CD4-positive, alpha-beta T cell (primary cell): ENCODE data around the gene IRS1. TPM values are rescaled to one million over a fixed set of nuclear protein-coding genes. Genes with fewer than 3 reads are reported as not detected.

Experiments used
- ATAC-seq: fragments of 200-7000 bp; cut with Tn5 transposase; one replicate; pipeline ENCODE4 v1.10.0; 2022; ENCODE audit warnings: mild to moderate bottlenecking; ENCODE audit not compliant: poor library complexity
- CTCF ChIA-PET: fragments of 350-600 bp; sonication (Branson Sonifier 250); formaldehyde crosslinking; loops from one replicate; lab custom pipeline; 2021; ENCODE audit warnings: antibody characterized with exemption, inconsistent platforms; lab: Charles Lee
- POLR2A ChIA-PET: fragments of 350-600 bp; sonication (Branson Sonifier 250); formaldehyde crosslinking; loops from one replicate; lab custom pipeline; 2021; ENCODE audit warnings: antibody characterized with exemption, inconsistent platforms; lab: Charles Lee
- DNase-seq, 14 experiments: peaks; one replicate each; pipeline ENCODE4 v3.0.0-alpha.2; 2013 to 2020; ENCODE audit warnings: mixed read lengths in 2 of 14
- H3K27ac ChIP-seq, 2 donors: one replicate each; pipeline versions ENCODE4 v1.5.1 to v1.7.0; 2013; ENCODE audit warnings: low read length in 2 of 2, low read depth in 1 of 2, mild to moderate bottlenecking in 1 of 2
- H3K27me3 ChIP-seq, 2 experiments: 1 replicate in 1 of 2; 2 replicates in 1 of 2; pipeline versions ENCODE4 v1.6.1 to v1.7.0; 2013; ENCODE audit warnings: low read length in 2 of 2, control low read depth in 1 of 2, mild to moderate bottlenecking in 1 of 2, moderate library complexity in 1 of 2; ENCODE audit not compliant: insufficient read depth in 2 of 2, control insufficient read depth in 1 of 2
- H3K36me3 ChIP-seq: one replicate; pipeline ENCODE4 v1.6.1; 2013; ENCODE audit warnings: low read length, control low read depth; ENCODE audit not compliant: insufficient read depth
- H3K4me1 ChIP-seq: one replicate; pipeline ENCODE4 v1.6.1; 2013; ENCODE audit warnings: low read length, control low read depth; ENCODE audit not compliant: insufficient read depth
- H3K4me3 ChIP-seq: one replicate; pipeline ENCODE4 v1.5.1; 2013; ENCODE audit warnings: mild to moderate bottlenecking, low read length, moderate library complexity
- H3K9me3 ChIP-seq, 2 experiments: 1 replicate in 1 of 2; 2 replicates in 1 of 2; pipeline versions ENCODE4 v1.6.1 to v1.7.0; 2013; ENCODE audit warnings: low read length in 2 of 2, mild to moderate bottlenecking in 2 of 2, control low read depth in 1 of 2, moderate library complexity in 1 of 2; ENCODE audit not compliant: control insufficient read depth in 1 of 2, insufficient read depth in 1 of 2
- H3K27ac Mint-ChIP-seq: one replicate; pipeline ENCODE4 v1.8.0; 2020; ENCODE audit warnings: mixed read lengths
- H3K27me3 Mint-ChIP-seq: one replicate; pipeline ENCODE4 v1.8.0; 2021; ENCODE audit warnings: mixed read lengths
- H3K36me3 Mint-ChIP-seq: one replicate; pipeline ENCODE4 v1.8.0; 2021; ENCODE audit warnings: low read depth, mixed read lengths
- H3K4me1 Mint-ChIP-seq: one replicate; pipeline ENCODE4 v1.8.0; 2021; ENCODE audit warnings: low read depth, mixed read lengths
- H3K4me3 Mint-ChIP-seq: one replicate; pipeline ENCODE4 v1.8.0; 2020; ENCODE audit warnings: mild to moderate bottlenecking, mixed read lengths
- H3K9me3 Mint-ChIP-seq: one replicate; pipeline ENCODE4 v1.8.0; 2020; ENCODE audit warnings: mixed read lengths
- CTCF ChIP-seq: fragments of 200-600 bp; IDR thresholded peaks from one replicate; pipeline ENCODE4 v1.8.0; 2022; ENCODE audit warnings: antibody characterized with exemption, mild to moderate bottlenecking
- intact Hi-C, 2 experiments: fragments of 100-400 bp; cut with DNase I in 1 of 2; cut with micrococcal nuclease in 1 of 2; formaldehyde crosslinking; loops; one replicate each; pipeline versions ENCODE4 v1.15.1 to v1.9.0; 2023 to 2025; cut with DNase I, micrococcal nuclease
- total RNA-seq, 174 experiments: library from RNA in 2 of 174; stranded (reverse) in 2 of 174; gene quantifications; one replicate each; pipeline ENCODE4 v1.2.3 and lab custom pipeline; 2021 to 2026

IRS1 gene
- total RNA-seq, 2 experiments from 2014 or later, result 2.9 TPM

- Mint-ChIP-seq H3K9me3 (no peaks in the 10 kb centered on the region), H3K36me3 (no peaks in the 10 kb centered on the region), H3K4me1 (no peaks in the 10 kb centered on the region), H3K4me3 (no peak overlapping the region), H3K27ac (no peak overlapping the region), H3K27me3 (no peaks in the 10 kb centered on the region)
- Histone ChIP-seq H3K4me1 (no peaks in the 10 kb centered on the region), H3K4me3 (no peak overlapping the region), H3K27me3 (no peaks in the 10 kb centered on the region), H3K9me3 (no peaks in the 10 kb centered on the region), H3K36me3 (no peaks in the 10 kb centered on the region), H3K27ac (no peak overlapping the region)
- no peak for DNase-seq
- POLR2A ChIA-PET, result no interaction called here
- intact Hi-C loops, result no loop called here
- ATAC-seq, result no peak
- CTCF ChIA-PET, result no interaction called here
- TF ChIP-seq CTCF, result no peak
These were observed 96.1 kb downstream of the IRS1 start for GRCh38 chr2:226703514-226703913.

GRCh38 chr2:226702376-226702775 is 97.2 kb downstream of the IRS1 start:
- Histone ChIP-seq H3K27me3 (no peaks in the 10 kb centered on the region), H3K27ac (no peak overlapping the region), H3K4me3 (no peak overlapping the region), H3K4me1 (no peaks in the 10 kb centered on the region), H3K9me3 (no peaks in the 10 kb centered on the region), H3K36me3 (no peaks in the 10 kb centered on the region)
- Mint-ChIP-seq H3K9me3 (no peaks in the 10 kb centered on the region), H3K27ac (no peak overlapping the region), H3K4me3 (no peak overlapping the region), H3K27me3 (no peaks in the 10 kb centered on the region), H3K36me3 (no peaks in the 10 kb centered on the region), H3K4me1 (no peaks in the 10 kb centered on the region)
- ChIA-PET CTCF (no interaction called here), POLR2A (no interaction called here)
- DNase-seq, result no peak
- ATAC-seq, result no peak
- intact Hi-C loops, result no loop called here
- no peak for TF ChIP-seq CTCF

- Mint-ChIP-seq H3K27me3 (no peaks in the 10 kb centered on the region), H3K27ac (no peak overlapping the region), H3K36me3 (no peaks in the 10 kb centered on the region), H3K4me3 (no peak overlapping the region), H3K9me3 (no peaks in the 10 kb centered on the region), H3K4me1 (no peaks in the 10 kb centered on the region)
- DNase-seq, result no peak
- POLR2A ChIA-PET, result no interaction called here
- intact Hi-C loops, result no loop called here
- CTCF ChIA-PET, result interaction anchor here (1.3 kb wide), 1 partner anchor 13 kb away, joined by 3 read pairs; no protein-coding TSS in a partner anchor
- no peaks in the 10 kb centered on the region for H3K36me3 ChIP-seq
- no peaks in the 10 kb centered on the region for H3K9me3 ChIP-seq
- TF ChIP-seq CTCF, result no peak
- ATAC-seq, result no peak
- H3K4me1 ChIP-seq, result no peaks in the 10 kb centered on the region
- H3K27me3 ChIP-seq, result no peaks in the 10 kb centered on the region
- no peak overlapping the region for H3K27ac ChIP-seq
- no peak overlapping the region for H3K4me3 ChIP-seq
These were observed 98.6 kb downstream of the IRS1 start for GRCh38 chr2:226701052-226701451.
